ENCODE results near the gene ITPRIP.
A peak's percentile ranks its signal among the peaks of the same experiment; 100 is the strongest.

ITPRIP gene

DNA sequence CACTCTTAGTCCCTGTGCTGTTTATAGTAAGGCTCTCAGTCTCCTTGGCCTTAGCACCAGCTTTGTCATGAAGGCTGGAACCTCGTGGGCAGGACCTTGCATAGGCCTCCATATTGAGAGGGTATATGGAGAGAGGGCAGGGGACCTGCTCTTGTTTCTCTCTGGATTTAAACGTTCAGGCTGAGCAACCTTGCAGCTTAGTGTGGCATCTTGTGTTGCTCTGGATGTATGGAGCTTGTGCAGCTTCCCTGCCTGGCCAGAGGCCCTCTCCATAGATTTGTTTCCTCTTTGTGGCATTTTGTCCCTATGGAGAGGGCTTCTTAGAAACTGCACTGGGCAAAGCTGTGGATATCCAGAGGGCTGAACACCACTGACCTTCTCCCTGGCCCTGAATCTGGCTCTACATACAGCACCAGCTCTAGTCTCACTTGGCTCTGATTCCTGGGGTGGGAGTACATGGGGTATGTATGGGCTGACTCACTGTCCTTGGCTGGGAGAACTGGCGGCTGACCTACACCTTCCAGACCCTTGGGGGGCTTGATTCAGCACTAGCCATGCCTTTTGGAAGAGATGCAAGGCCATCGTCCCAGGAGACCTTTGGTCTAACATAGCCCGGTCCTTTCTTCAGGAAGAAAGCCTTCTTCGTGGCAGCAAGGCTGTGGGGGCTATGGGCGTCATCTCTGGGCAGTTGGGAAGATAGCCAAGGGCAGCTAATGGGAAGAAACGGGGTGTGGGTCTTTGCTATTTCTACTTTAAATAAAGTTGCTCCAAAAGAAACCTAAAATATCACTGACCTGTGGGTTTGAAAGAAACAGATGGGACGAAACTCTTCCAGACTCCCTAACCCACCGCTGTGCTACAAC is 30.5 kb downstream of the ITPRIP start:
- DNase-seq (ENCODE audit: low read depth) = no peak

DNA sequence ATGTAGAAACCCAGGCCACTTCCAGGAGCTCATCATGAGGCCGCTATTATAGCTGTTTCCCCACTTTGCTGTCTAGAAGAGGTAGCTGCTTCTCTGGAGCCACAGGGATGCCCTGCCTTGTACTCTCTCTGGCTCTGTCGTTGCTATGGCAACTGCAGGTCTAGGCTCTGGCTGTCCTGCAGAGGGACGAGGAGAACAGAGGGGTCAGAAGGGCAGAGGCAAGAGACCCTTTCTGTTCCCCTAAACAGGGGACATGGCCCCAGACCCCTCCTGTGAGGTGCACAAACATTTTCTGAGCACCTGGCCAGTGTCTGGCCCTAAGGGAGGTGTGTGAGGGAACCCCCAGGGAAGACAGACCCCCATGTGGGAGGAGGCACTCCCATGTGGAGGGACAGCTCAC is 31.4 kb downstream of the ITPRIP start:
- DNase-seq (ENCODE audit: low read depth) = no peak

- DNase-seq (ENCODE audit: low read depth) = no peak
These were observed 33.3 kb downstream of the ITPRIP start for GRCh38 chr10:104304927-104305326.

- no peak for DNase-seq (ENCODE audit: low read depth)
These were observed 33.9 kb downstream of the ITPRIP start for GRCh38 chr10:104304356-104304745.

DNA sequence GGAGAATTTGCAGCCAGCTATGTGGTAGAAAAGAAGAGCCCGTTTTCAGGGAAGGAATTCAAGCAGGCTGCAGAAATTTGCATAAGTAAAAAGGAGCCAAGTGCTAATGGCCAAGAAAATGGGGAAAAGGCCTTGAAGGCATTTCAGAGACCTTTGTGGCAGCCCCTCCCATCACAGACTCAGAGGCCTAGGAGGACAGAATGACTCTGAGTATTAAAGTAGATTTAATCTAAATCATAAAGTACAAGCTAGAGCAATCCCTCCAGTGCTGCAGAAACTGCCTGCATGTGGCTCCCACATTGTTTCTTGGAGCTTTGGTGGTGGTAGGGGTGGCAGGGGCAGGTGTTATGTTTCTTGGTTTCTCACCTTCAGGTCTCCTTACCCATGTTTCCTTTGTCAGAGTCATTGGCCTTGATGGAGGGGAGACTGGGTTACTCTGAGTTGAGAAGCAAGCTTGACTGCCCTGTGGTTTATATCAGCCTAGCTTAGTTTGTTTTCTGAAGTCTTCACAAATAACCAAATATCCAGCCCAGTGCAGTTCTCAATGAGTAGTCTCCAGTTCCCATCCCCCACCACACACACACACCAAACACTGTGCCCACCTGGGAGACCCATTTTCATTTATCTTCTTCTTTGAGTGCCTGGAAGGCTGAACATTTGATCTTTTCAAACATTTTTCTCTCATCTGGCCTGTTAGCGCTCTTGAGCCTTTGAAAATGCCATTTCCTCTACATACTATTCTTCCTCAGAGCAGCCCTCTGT is 34.5 kb downstream of the ITPRIP start:
- no peak for DNase-seq (ENCODE audit: low read depth)

DNA sequence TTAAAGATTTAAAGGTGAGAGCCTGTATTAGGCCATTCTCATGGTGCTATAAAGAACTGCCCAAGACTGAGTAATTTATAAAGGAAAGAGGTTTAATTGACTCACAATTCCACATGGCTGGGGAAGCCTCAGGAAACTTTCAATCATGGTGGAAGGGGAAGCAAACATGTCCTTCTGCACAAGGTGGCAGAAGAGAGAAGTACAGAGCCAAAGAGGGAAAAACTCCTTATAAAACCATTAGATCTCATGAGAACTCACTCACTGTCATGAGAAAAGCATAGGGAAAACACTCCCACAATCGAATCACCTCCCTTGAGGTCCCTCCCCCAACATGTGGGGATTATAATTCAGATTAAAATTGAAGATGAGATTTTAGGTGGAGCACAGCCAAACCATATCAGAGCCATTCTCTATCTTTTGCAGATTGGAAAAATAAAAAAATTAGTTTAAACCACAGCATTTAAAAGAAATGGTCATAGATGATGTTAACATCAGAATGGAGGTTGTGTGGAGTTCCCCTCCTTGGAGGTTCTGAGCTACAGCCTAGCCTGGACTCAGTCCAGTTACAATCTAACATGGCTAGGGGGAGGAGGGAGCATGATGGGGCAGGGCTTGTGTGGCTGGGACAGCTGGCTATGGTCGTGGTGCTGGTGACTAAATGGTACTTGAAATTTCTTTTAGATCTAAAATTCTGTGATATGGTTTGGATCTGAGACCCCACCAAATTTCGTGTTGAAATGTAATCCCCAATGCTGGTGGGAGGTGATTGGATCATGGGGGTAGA is 36.2 kb downstream of the ITPRIP start:
- no peak for DNase-seq (ENCODE audit: low read depth)

DNA sequence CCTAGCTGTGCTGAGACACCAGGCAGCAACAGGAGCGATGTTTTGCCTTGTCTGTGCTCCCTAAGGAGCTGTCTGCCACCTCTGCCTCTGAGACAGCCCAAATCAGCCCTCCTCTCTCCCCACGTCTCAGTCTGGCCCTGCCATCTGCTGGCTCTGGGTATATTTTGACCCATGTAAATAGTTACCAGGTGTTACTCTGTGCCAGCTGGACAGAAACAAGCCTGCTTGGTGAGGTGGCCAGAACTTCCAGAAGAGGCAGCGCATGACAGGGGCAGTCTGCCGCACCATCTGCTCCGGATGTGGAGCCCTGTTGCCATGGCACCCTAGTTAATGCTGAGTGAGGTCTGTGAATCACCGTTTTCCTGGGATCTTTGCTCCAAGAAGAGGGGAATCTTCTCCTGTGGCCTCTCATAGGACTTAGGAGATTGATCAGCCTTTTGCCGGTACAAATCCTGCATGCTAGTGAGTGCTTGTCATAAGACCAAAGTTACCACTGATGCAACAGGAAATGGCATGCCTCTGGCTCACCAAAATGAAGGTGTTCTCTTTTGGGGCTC is 37.5 kb downstream of the ITPRIP start:
- peak; percentile 98 for DNase-seq (ENCODE audit: low read depth)

- peak; percentile 97 for DNase-seq (ENCODE audit: low read depth)
These were observed 38.1 kb downstream of the ITPRIP start for GRCh38 chr10:104300002-104300735.

- no peak for DNase-seq (ENCODE audit: low read depth)
These were observed 39.0 kb downstream of the ITPRIP start for GRCh38 chr10:104299031-104299904.

DNA sequence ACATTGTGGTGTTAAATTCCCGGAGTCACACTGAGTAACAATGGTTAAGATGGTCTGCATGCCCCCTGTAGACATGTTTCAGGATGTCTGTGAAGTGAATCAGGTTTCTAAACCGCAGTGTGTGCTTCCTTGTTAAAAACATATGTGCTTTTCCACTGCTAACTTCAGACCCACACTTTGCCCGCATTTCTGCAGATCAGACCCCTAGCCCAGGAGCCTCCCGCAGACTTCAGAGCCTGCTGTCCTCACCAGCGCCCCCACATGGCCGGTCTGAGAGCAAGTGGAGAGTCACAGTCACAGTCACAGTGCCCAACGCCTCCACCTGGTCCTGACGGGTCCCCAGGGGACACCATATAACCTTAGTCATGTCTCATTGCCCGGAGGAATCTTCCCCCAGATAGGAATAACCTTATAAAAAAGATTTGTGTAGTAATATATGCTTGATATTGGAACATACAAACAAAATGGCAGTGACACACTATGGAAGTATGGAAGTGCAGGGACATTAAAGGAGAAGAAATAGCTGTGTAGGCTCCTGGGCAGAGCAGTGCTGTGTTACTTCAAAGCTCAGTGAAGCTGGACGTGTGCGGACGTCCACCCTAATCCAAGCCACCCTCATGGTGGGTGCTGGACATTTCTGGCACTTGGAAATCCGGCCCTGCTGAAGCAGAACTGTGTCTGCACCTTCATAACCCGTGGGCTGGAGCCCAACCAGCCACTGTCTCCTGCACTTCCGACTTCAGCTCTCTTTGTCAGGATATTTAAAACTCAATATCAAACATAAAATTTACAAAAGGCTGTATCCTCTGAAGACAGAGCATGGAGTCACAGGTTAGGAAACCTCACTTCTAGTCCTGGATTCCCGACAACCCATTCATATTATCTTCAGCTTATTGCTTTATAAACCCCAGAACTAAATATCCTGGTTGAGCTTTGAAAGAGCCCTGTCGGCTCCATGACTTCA is 40.3 kb downstream of the ITPRIP start:
- DNase-seq (ENCODE audit: low read depth) = no peak

DNA sequence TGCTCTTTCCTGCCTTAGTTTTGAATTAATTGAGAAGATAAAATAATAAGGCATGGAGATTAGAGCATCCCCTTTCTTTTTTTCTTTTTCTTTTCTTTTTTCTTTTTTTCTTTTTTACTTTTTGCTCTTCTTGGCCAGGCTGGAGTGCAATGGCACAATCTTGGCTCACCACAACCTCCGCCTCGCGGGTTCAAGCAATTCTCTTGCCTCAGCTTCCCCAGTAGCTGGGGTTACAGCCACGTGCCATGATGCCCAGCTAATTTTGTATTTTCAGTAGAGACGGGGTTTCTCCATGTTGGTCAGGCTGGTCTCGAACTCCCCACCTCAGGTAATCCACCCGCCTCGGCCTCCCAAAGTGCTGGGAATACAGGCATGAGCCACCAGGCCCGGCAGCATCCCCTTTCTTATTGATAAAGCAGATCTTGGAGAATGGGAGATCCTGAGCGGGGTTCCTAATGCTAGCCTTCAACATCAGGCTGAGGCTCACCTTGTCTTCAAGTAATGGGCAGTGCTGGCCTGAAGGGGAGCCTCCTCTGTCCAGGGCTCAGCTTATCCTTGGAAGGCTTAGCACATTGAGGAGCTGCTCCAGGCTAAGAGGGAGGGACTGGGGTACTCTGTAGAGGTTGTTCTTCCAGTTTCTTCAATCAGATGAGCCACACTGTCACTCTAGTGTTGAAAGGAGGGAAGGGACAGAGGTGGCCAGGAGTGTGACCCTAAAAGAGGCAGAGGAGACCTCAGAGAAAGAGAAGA is 41.4 kb downstream of the ITPRIP start:
- DNase-seq (ENCODE audit: low read depth) = no peak

DNA sequence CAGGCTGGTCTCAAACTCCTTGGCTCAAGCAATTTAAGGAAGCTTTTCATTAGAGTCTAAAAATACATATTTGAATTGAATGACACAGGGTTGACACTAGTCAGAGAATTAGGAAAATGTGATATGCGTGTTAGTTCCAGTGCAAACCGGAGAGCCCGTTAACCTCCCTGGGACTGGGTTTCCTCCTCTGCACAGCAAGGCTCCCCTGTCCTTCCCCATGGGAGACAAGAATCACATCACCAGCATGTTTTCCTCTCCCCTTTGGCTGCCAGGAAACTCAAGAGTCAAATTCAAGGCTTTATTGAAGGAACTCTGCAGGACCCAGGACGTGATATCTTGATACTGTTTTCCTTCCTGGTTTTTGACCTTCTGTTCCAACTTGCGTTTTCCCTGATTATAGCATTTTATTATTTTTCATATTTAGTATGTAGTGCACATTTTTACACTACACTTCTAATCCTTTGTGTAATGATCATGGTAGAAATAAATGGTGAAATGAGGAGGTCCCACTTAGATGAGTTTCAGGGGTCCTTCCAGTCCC is 44.4 kb downstream of the ITPRIP start:
- DNase-seq (ENCODE audit: low read depth) = no peak

GRCh38 chr10:104293011-104293410 is 45.3 kb downstream of the ITPRIP start:
- DNase-seq (ENCODE audit: low read depth) = no peak

DNA sequence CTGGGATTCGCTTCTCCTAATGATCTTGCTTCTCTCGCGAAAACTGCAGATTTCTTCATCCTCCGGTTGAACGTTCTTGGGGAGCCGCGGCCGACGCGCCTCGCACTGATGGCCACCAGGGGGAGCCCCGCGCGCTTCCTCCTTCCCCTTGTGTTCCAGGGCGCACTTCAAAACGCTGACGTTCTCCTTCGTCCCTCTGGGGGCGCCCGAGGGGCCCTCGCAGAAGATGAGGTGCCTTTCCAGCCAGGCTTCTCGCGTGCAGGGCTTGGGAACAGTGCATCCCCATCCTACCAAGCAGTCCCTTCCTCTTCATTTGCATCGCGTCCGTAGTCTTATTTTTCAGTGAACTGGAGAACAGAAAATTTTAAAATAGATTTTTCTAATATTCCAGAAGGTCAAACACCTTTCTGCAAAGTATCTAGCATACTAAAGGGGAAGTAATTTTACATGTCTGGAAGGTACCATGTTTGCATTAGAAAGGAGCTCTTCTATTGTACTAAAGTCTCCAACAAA is 46.8 kb downstream of the ITPRIP start:
- DNase-seq (ENCODE audit: low read depth) = no peak

GRCh38 chr10:104288355-104288754 is 49.9 kb downstream of the ITPRIP start:
- no peak for DNase-seq (ENCODE audit: low read depth)

DNA sequence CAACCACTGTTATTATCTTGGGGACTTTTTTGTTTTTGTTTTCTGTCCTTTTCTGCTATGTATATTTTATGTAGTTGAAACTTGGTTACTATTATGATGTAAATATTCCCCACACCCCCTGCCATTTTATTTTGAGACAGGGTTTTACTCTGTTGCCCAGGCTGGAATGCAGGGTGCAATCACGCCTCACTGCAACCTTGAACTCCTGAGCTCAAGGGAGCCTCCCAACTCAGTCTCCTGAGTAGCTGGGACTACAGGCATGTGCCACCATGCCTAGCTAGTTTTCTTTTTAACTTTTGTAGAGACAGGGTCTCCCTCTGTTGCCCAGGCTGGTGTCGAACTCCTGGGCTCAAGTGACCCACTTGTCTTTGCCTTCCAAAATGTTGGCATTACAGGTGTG is 51.3 kb downstream of the ITPRIP start:
- no peak for DNase-seq (ENCODE audit: low read depth)

- no peak for DNase-seq (ENCODE audit: low read depth)
These were observed 53.4 kb downstream of the ITPRIP start for GRCh38 chr10:104284846-104285245.

- no peak for DNase-seq (ENCODE audit: low read depth)
These were observed 56.6 kb downstream of the ITPRIP start for GRCh38 chr10:104281694-104282093.
